Activated T-cell treated with anti-CD3 and anti-CD28 coated beads for 1 hour (primary cell): ENCODE measurements around the gene BTBD6.

Source experiments
- DNase-seq: peaks from one replicate; pipeline ENCODE4 v3.0.0-alpha.2; 2020; ENCODE audit warnings: low read depth

The BTBD6 gene

DNA sequence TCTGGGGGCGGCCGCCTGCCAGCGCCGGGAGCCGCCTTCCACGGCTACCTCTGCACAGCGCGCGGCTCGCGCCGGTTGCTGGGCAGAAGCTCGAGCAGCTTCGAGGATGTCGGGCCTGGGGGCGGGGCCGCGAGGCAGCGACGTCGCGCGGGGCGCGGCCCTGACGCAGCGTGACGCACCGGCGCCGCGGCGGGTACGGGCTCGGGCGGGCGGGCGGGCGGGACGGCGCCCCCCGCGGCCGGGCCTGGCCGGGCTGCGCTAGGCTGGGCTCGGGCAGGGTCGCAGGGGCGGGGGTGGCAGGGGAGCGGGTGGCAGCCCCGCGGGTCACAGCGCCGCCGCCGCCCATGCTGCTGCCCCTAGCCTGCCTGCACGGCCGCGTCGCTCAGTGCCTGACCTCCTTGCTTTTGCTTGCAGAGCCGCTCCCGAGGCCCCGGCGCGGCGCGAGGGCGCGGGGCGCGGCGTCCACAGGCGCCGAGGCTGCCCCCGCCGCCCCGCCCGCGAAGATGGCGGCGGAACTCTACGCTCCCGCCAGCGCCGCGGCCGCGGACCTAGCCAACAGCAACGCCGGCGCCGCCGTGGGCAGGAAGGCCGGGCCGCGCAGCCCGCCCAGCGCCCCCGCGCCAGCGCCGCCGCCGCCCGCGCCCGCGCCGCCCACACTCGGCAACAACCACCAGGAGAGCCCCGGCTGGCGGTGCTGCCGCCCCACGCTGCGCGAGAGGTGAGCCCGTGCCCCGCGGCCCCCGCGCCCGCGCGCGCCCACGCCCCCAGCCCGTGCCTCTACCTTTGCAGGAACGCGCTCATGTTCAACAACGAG is at the start of gene BTBD6:
BTBD6 (plus strand) TSS at position 166 of the 814 bp plus-strand sequence; CDS start at position 345, 179 bp downstream.
- peak; percentile 81 for DNase-seq

DNA sequence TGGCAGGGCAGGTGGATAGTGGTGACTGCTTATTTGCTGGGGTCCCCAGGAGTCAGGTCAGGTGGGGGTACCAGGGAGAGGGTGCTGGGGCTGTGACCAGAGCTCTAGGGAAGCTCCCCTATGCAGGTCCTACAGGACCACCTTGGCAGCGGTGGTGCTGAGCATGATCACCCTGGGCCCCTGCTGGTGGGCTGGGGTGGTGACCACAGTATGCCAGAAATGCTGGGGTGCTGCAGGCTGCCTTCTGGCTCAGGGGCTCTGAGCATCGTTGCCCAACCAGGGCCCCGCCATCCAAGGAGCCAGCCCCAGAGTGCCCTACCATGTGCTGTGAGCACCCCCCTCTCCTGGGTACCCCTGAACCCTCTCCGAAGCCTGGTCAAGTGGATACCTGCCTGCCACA is 49.7 kb upstream of the BTBD6 start:
- no peak for DNase-seq

DNA sequence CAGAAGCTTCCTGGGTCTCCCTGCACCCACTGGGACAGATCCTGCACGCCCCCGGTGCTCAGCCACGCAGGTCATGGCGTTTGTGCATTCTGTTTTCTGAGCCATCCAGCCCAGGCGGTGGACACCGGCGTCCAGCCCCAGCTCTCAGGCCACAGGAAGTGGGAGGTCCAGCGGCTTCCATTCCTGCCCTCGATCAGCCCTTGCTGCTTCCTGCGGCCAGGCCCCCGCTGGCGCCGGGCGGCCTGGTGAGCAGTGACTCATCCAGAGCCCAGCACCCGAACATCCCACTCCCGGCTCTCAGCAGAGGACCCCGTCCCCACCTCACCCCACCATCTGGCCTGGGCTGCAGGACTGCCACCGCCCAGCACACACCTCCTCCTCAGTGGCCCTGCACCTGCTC is 49.2 kb upstream of the BTBD6 start:
- DNase-seq, result no peak

DNA sequence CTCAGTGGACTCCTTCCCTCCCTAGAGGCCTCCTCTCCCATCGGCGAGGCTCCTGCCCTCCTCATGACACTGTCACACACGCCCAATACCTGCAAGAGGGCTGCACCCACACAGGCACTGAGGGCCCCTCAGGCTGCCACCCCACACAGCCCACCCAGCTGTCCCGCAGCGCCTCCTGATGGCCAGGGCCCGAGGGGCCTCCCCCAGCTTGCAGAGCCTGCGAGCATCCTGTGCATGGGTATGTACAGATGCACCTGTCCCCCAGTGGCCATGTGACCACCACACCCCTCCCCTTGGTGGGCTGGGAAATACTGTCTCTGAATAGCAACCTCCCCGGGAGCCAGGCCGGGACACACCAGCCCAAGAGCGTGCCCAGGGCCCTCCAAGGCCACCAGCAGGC is 48.3 kb upstream of the BTBD6 start:
- DNase-seq, result no peak

DNA sequence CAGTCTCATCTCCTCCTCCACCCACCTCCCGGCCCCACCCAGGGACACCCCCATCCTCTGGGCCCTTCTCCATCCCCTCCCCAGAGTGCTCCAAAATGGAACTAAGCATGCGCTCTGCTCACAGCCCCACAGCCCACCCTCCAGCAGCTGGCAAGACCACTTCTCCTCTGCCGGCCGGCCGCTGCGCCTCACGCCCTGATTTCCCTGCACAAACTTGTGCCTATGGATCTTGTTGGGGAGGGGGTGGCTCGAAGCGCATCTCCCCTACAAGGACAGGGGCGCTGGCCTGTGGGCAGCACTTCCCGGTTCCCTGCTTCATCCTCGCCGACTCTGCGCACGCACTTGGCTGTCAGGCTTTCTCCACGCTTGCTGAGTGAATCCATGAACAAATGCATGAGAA is 47.7 kb upstream of the BTBD6 start:
- DNase-seq, result no peak

DNA sequence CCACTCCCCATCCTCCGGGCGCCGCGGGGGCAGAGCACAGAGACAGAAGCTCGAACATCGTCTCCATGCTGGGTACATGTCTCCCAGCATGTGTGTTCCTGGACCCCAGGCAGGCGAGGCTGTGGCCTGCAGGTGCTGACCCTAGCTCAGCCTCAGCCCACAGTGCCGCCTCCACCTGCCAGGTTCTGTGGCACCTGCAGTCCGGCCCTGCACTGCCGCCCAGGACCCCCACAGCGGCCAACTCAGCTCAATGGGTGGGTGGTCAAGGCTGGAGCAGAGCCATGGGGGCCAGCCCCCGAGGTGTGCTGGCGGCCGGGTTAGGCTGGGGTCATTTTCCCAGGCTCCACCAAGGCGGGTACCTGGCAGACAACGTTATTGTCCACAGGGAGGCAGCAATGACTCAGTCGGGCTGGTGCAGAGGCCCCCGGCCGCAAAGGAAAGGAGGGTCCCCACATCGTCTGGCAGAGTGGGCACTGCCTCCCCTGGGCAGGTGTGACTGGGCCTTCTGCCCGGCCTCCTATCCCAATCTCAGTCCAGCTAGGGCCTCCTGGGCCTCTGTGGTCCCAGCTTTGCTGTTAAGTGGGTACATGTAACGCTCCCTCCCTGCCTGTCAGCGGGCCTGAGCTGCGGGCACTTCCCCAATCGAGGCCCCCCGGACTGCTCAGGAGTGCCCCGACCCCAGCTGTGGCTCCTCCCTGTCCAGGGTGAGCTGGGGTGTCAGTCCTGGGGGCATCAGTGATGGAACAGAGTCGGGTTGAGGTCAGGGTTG is 47.0 kb upstream of the BTBD6 start:
- no peak for DNase-seq

DNA sequence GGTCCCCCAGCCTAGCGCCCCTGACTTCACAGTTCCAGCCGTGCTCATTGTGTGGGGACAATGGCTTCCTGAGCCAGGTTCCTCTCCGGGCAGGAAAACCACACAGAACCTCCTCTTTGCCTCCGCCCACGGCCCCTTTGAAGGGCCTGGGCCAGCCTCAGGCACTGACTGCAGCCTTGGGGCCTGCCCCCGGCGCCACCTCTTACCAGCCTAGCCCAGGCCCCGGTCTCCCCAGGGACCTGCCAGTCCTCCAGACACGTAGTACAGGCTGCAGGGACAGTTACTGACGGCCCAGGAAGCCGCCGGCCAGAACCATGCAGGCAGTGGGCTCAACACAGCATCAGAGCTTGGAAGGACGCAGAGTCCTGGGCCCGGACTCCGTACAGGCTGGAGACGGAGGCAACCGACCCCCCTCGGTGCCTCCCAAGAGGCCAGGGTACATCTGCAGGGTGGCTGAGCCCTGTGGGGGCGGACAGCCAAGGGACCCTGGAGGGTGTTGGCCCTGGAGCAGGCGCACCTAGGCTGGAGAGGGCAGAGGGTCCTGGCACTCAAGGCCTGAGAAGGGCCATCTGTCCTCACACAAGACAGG is 46.3 kb upstream of the BTBD6 start:
- no peak for DNase-seq

DNA sequence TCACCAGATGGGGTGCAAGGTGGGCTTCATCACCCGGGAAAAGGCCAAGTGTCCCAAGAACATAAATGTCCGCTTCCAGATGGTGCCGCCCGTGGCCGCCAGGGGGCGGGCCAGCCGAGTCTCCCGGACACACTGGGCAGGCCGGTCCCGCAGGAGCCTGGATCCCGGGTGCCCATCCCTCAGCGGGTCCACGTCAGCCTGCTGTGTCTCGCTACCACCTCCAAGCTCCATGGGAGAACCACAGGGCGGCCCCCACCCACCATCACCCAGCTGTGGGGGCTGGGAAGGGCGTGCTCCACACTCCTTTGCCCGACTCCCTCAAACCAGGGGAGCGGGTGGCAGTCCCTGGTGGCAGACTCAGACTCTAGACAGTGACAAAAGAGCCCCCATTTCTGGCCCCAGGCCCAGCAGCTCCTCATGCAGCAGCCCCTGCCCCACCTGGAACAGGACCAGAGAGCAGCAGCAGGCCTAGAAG is 45.2 kb upstream of the BTBD6 start:
- peak; percentile 51 for DNase-seq

DNA sequence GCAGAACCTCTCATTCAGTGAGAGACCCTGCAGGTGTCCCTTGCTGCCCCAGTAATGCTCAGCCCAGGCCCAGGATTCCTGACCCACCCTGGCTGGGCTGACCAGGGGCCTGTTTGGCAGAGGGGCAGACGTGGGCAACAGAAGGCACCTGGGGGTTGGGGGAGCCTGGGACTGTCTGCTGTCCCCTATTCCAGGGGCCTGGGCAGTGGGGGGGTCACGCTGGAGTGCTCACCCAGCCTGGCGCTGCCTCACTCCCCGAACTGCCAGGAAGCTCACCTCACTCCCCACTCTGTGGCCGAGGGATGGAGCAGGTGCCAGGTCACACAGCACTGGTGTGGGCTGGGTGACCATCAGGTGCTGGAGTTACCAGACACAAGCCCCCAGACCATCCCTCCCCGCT is 44.6 kb upstream of the BTBD6 start:
- no peak for DNase-seq

DNA sequence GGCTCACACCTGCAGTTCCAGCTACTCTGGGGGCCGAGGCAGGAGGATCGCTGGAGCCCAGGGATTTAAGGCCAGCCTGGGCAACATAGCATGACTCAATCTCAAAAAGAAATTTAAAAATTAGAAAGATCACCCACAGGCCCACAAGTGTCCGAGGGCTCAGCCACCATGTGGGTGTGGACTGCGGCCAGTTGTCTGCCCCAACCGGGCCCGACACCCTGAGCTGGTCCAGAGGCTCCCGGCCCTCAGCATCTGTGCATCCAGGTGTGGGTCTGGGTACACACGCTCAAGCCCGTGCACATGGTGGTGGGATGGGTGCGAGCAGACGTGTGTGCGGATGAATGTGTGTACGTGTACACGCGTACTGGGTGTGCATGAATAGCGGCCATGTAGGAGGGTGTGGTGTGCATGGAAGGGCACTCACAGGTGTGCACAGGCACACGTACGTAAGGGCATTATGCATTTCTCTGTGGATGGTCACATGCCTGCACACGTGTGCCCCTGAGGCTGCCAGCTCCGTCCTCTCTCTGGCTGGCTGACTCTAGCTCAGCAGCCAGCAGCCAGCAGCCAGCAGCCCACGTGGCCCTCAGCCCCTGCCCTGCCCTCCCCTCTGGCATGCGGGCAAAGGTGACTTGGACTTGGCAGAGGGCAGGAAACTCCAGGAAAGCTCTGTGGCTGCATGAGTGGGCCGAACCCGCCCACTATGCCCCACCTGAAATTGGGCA is 44.0 kb upstream of the BTBD6 start:
- no peak for DNase-seq

DNA sequence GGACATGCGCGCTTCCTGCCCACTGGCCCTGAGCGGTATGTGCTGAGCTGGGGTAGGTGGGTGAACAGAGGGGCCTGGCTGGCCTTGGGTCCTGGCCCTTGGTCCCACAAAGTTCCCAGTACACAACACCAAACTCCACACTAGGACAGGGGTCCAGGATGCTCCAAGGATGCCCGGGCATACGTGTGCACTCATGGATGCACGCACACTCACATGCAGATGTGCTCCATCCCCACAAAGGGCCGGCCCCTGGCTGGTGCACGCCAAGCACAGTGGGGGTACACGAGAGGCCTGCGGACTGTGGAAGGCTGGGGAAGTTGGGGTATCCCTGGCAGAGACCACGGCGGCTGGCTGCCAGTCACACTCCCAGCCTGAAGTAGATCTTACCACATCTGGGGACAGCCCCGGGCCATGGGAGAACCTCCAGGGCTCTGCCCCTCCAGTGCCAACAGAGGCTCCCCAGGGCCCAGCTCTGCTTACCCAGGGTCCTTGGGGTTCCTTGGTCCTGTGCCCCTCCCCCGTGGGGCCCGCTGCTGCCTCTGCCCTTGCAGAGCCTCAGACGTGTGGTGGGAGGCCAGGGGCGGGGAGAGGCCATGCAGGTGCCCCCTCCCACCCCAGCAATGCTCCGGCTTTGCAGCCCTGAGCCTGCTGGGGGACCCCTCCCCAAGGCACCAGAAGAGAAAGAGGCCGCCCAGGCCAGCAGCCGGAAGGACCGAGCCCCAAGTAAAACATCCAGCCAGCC is 43.2 kb upstream of the BTBD6 start:
- no peak for DNase-seq

DNA sequence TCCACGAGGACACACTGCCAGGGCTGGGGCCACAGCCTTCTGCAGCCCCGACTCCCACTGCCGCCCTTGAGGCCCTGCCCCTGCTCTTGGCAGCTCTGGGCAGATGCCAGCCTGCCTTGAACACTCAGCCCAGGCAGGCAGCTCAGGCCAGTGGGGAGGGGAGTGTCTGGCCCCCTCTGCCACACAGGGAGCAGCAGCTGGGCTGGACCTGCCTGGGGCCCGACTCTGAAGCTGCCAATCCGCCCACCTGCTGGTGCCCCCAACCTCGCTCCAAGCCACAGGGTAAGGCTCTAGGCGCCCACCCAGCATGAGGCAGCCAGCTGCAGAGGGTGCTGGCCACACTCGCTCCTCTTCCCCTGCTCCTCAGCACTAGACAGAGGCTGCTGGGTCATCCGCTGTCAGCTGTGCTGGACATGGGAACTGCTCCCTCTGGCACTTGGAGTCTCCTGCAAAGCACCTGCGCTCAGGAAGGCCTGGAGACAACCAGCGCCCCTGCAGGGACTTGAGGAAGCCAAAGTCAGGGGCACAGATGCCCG is 42.6 kb upstream of the BTBD6 start:
- no peak for DNase-seq

DNA sequence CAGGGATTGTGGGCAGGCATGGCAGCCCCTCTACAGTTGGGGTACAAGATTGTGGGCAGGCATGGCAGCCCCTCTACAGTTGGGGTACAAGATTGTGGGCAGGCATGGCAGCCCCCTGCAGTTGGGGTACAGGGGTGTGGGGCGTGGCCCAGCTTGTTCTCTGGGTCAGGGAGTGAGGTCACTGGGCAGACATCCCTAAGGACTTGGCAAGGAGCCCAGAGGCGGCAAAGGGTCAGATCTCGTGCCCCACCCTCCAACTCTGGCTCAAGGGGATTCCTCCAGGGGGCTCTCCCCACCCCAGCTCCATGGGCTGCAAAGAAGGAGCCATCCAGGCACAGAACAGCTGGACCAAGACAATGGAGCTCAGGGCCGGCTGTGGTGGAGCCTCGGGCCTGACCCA is 41.5 kb upstream of the BTBD6 start:
- no peak for DNase-seq

DNA sequence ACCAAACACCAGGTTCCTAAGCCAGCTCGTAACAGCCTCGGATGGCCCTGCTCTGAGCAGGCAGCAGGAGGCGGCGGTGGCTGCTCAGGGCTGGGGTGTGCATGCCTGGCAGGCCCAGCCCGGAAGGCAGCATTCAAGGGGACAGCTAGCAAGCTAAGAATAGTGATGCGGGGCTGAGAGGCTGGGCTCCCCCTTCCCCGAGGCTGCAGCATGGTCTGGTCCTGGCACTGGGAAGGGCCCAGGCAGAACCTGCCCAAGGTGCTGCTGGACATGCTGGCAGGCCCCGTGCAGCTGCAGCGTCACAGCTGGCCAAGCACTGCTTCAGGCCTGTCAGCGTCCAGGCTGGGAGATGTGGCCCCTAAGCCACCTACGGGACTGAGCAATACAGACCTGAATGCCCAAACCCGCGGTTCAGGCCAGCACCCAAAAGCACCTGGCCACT is 40.9 kb upstream of the BTBD6 start:
- no peak for DNase-seq

DNA sequence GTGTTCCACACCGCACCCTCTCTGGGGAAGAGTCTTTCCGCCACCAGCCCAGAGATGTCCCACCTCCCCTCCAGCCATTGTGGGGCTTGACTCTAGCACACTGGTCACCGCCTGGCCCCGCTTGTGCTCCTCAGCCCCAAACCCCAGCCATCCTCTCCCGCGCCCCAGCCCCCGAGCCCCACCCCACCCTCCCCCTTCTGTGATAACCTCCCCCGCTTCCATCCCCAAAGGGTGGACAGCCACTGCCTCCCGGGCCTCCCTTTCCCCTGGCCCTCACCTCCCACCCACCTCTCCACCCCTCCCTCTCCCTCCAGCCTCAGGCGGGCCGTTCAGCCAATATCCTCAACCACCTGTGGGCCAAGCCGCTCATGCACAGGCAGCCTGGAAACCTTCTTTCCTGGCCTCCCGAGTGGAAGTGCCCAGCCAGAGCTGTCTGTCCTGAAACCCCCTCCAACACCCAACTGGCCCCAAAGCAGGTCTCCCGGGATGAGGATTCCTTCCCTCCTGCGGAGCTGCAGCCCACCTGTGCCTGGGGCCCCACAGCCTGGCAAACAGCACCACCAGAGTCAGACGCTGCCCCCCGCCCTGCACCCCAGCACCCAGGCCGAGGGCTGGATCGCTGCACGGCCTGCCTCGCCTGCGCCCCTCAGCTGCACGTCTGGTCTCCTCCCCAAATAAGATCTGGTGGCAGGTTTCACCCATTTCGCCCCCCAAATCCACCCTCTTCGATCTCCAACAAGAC is 40.2 kb upstream of the BTBD6 start:
- no peak for DNase-seq

DNA sequence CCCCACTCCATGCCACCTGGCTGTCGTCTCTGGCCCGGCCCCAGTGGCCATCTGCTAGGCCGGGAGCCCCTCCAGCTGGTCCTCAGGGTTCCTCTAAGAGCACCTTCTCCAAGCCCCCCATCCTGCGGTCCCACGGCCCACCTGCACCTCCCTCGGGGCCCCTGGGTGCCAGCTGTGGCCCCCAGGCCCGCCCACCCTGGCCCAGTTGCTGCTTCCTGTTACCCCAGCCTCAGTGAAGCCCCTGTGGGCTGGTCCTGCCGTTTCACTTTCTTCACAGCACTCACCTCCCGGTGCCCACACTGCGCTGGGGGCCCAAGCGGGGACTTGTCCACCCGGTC is 39.6 kb upstream of the BTBD6 start:
- DNase-seq, result no peak

DNA sequence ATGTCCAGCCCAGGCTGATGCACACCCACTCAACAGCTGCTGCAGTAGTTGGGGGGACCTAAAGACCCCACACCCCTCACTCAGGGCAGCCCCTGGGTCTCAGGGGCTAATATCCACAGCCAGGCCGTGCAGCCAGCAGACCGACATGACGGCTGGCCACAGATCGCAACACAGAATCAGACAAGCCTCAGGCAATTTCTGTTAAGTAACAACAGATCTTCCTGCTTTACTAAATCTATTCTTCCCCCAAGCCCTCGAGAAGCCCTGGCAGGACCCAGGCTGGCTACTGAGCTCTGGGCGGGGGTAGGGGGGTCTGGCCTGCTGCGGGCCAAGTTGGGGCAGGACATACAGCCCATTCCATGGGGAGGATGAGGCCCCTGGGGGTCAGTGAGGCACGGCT is 39.2 kb upstream of the BTBD6 start:
- no peak for DNase-seq

DNA sequence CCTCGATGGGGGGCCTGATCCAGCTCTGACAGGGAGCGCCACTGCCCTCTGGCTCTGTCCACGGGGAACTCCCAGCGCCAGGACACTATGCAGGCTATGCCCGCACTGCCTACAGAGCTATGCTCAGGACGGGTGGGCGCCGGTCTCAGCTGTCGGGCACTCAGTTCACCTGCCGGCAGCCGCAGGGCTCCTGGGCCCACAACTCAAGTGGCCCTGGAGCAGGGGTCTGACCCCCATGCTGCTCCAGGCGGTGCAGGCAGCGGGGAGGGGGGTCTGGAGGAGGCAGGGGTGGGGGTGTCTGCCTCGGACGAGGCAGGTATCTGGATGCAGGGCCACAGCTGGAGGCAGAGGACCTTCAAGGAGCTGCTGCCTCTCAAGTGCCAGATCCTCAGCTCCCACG is 38.7 kb upstream of the BTBD6 start:
- no peak for DNase-seq

DNA sequence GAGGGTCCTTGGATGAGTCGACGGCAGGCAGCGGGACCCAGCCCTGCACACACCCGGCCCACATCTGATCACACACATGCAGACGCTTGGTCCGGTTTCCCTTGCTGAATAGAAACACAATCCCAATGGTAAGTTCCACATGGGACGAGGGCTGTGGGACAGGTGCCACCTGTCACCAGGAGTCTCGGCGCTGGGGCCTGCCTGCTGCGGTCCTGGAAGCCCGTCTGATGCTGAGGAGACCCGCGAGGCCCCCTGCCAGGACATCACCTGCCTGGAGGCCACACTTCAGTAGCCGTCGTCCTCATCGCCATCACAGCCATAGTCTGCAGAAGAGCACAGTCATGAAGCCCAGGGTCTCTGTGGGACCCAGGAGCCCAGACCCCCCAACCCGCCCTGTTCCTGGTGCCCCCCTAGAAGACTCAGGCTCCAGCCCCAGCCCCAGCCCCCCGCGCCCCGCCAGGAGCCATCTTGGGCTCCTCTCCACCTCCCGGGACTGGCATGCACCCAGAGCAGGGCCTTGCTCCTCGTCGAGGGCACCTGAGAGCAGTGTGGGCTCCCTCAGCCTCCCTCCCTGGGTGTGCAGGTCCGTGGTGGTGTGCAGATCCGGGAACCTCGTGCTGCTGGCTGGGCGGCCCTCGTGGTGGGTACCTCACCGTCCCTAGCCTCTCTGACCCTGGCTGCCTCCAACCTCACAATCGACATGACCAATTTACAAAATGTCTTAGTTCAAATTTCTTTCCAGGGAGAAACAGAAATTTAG is 37.9 kb upstream of the BTBD6 start:
- no peak for DNase-seq
